ENCODE data around the gene P2RY14. TPM values are rescaled to one million over a fixed set of nuclear protein-coding genes. Genes with fewer than 3 reads are reported as not detected.

Gene P2RY14
- total and polyA plus RNA-seq, 10 of the 15 experiments (the other 5 are each of a cell fraction or from before 2014, with no cell fraction given), result 0.06 to 0.37 (median 0.28) TPM; not detected in 7

DNA sequence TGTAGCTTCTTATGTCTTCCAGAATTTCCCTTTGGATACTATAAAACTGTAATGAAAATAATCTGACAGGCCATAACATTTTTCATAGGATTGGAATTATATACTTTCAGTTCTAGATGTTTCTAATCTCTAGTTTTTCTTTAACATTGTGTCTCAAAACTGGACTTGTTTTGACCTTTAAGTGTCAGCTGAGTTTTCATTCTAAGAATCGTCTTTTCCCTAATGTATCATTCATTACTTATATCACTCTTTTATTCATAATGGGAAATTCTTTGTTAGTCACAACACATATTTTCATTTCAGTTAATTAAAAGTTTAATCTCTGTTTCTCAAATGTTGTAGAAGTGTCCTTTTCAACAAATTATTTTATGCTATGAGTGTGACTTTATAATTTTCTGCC lies 87.2 kb downstream of the P2RY14 start (continued):
- TF ChIP-seq, protein P1, sequence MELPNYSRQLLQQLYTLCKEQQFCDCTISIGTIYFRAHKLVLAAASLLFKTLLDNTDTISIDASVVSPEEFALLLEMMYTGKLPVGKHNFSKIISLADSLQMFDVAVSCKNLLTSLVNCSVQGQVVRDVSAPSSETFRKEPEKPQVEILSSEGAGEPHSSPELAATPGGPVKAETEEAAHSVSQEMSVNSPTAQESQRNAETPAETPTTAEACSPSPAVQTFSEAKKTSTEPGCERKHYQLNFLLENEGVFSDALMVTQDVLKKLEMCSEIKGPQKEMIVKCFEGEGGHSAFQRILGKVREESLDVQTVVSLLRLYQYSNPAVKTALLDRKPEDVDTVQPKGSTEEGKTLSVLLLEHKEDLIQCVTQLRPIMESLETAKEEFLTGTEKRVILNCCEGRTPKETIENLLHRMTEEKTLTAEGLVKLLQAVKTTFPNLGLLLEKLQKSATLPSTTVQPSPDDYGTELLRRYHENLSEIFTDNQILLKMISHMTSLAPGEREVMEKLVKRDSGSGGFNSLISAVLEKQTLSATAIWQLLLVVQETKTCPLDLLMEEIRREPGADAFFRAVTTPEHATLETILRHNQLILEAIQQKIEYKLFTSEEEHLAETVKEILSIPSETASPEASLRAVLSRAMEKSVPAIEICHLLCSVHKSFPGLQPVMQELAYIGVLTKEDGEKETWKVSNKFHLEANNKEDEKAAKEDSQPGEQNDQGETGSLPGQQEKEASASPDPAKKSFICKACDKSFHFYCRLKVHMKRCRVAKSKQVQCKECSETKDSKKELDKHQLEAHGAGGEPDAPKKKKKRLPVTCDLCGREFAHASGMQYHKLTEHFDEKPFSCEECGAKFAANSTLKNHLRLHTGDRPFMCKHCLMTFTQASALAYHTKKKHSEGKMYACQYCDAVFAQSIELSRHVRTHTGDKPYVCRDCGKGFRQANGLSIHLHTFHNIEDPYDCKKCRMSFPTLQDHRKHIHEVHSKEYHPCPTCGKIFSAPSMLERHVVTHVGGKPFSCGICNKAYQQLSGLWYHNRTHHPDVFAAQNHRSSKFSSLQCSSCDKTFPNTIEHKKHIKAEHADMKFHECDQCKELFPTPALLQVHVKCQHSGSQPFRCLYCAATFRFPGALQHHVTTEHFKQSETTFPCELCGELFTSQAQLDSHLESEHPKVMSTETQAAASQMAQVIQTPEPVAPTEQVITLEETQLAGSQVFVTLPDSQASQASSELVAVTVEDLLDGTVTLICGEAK (IDR thresholded peaks at IDR 0.05; ENCODE audit: borderline replicate concordance), result no peak
- TF ChIP-seq ESRRA (IDR thresholded peaks at IDR 0.05; ENCODE audit: low read length), result no peak
- TF ChIP-seq SMAD1 (IDR thresholded peaks at IDR 0.05; ENCODE audit: low read depth, partially characterized antibody), result no peak
- no peak for TF ChIP-seq HDAC6 (IDR thresholded peaks at IDR 0.05; ENCODE audit: unreplicated experiment)
- no peak for TF ChIP-seq GABPA (IDR thresholded peaks at IDR 0.05; ENCODE audit: low read depth)
- no peak for TF ChIP-seq ZNF384 (IDR thresholded peaks at IDR 0.05; ENCODE audit: borderline replicate concordance, low read depth, low read length)
- TF ChIP-seq BHLHE40 (IDR thresholded peaks at IDR 0.05; ENCODE audit: borderline replicate concordance in 1 of 2, low read depth in 2 of 2, low read length in 1 of 2), result no peak
- TF ChIP-seq ZNF24 (IDR thresholded peaks at IDR 0.05), result no peak

DNA sequence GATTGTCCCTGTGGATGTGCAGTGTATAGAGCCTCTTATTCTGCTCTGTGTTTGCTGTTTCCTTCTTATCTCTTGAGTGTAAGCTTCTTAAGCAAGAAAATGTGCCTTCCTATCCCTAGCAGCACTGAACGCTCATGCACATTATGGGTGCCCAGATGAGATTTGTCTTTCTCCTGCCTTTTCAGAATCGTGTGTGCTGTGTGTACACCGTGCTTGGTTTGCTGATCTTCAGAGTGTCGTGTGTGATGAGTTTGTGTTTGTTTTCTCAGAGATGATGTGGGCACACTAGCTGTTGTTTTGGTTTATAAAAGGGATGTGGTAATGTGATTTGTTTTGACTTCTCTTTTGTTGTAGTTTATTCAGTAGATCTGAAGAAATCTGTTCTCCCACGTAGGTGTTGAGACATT lies 95.1 kb downstream of the P2RY14 start:
- ChIA-PET CTCF (interaction anchor here (0.7 kb wide), 1 partner anchor 35 kb away, joined by 3 read pairs; no protein-coding TSS in a partner anchor), RAD21 (ENCODE audit: unreplicated experiment) (no interaction called here), SMC1A (ENCODE audit: uncharacterized antibody, unreplicated experiment) (no interaction called here), POLR2A (no interaction called here)
- Histone ChIP-seq H3K27me3 (replicated peaks in 1 of 2; ENCODE audit: control insufficient read depth in 2 of 2, insufficient read depth in 2 of 2, low read length in 1 of 2) (no peaks in the 10 kb centered on the region; a peak in 1 of 4 replicates), H3K36me3 (ENCODE audit: control insufficient read depth in 2 of 2, insufficient read depth in 2 of 2, low read length in 1 of 2) (no peaks in the 10 kb centered on the region), H3K79me2 (ENCODE audit: control insufficient read depth, insufficient read depth, low read length) (no peaks in the 10 kb centered on the region), H2AFZ (ENCODE audit: control insufficient read depth, low read depth, low read length) (no peak overlapping the region), H3K4me3 (no peak overlapping the region), H4K20me1 (ENCODE audit: control insufficient read depth, insufficient read depth) (no peaks in the 10 kb centered on the region), H3K27ac (ENCODE audit: control insufficient read depth, insufficient read depth) (no peak overlapping the region), H3K9ac (ENCODE audit: control insufficient read depth, insufficient read depth, low read length) (no peak overlapping the region), H3K4me2 (ENCODE audit: control insufficient read depth, insufficient read depth) (no peak overlapping the region), H3K9me3 (replicated peaks; ENCODE audit: control insufficient read depth, insufficient read depth, low read length) (no peaks in the 10 kb centered on the region), H3K4me1 (ENCODE audit: control insufficient read depth, insufficient read depth, low read length) (no peaks in the 10 kb centered on the region)
- intact Hi-C loops (cut with micrococcal nuclease; ENCODE audit: unreplicated experiment), result no loop called here
- 35% methylated on average over 5 of the region's 5 CpGs for WGBS (ENCODE audit: insufficient coverage, insufficient replicate concordance, low lambda C conversion rate, missing lambda C conversion rate)
- FAIRE-seq (no peak), DNase-seq (ENCODE audit: low read depth, low spot score) (no peak), ATAC-seq (peak; percentile 23; the same call in 1 of the 3 replicates)
- no TSS peak for BruUV-seq (replicated peaks)
- TF ChIP-seq, protein P2, sequence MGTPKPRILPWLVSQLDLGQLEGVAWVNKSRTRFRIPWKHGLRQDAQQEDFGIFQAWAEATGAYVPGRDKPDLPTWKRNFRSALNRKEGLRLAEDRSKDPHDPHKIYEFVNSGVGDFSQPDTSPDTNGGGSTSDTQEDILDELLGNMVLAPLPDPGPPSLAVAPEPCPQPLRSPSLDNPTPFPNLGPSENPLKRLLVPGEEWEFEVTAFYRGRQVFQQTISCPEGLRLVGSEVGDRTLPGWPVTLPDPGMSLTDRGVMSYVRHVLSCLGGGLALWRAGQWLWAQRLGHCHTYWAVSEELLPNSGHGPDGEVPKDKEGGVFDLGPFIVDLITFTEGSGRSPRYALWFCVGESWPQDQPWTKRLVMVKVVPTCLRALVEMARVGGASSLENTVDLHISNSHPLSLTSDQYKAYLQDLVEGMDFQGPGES (IDR thresholded peaks at IDR 0.05), result no peak
- TF ChIP-seq SMAD5 (IDR thresholded peaks at IDR 0.05; ENCODE audit: low read depth), result no peak
- no peak for TF ChIP-seq ZSCAN29 (IDR thresholded peaks at IDR 0.05)
- TF ChIP-seq ESRRA (IDR thresholded peaks at IDR 0.05; ENCODE audit: low read length), result no peak
- in situ Hi-C loops (cut with MboI), result no loop called here

Measured in GM12878 (cell line).